GM12878 (cell line): ENCODE data around the gene C3orf22.

Experiments used
- CHD1 ChIP-seq: IDR thresholded peaks from 2 replicates; pipeline ENCODE4 v1.6.1; 2012; ENCODE audit warnings: low read depth, low read length, improper control_type of control experiment
- CTCF ChIP-seq, 3 experiments: IDR thresholded peaks in 2 of 3; conservative IDR thresholded peaks in 1 of 3; 2 replicates each; pipeline ENCODE4 v1.5.1; 2011; ENCODE audit warnings: low read depth in 3 of 3, low read length in 3 of 3, mild to moderate bottlenecking in 3 of 3, control low read depth in 2 of 3, moderate library complexity in 2 of 3, inconsistent platforms in 1 of 3, mixed read lengths in 1 of 3; ENCODE audit not compliant: control insufficient read depth in 2 of 3, insufficient read depth in 1 of 3; ENCODE audit errors: extremely low read depth in 1 of 3
- EP300 ChIP-seq, 2 experiments: fragments of 150-350 bp in 1 of 2; IDR thresholded peaks; 2 replicates each; pipeline ENCODE4 v1.6.1; 2011 to 2012; ENCODE audit warnings: low read depth in 2 of 2, low read length in 2 of 2, borderline replicate concordance in 1 of 2, improper control_type of control experiment in 1 of 2, inconsistent platforms in 1 of 2; ENCODE audit not compliant: control insufficient read depth in 1 of 2
- EZH2 ChIP-seq: IDR thresholded peaks from 2 replicates; pipeline ENCODE4 v1.6.1; 2012; ENCODE audit warnings: low read depth, mild to moderate bottlenecking, control low read depth, inconsistent platforms, low read length, borderline replicate concordance; ENCODE audit not compliant: control insufficient read depth
- GABPA ChIP-seq: IDR thresholded peaks from 2 replicates; pipeline ENCODE4 v1.6.1; 2014; ENCODE audit warnings: antibody characterized with exemption, low read depth, mild to moderate bottlenecking, inconsistent platforms
- MAX ChIP-seq: IDR thresholded peaks from 2 replicates; pipeline ENCODE4 v1.6.1; 2012; ENCODE audit warnings: low read depth, low read length, improper control_type of control experiment
- MTA3 ChIP-seq: IDR thresholded peaks from 2 replicates; pipeline ENCODE4 v1.6.1; 2012; ENCODE audit warnings: low read length, inconsistent platforms, borderline replicate concordance
- MXI1 ChIP-seq: fragments of 150-350 bp; IDR thresholded peaks from 2 replicates; pipeline ENCODE4 v1.6.1; 2011; ENCODE audit warnings: low read depth, mild to moderate bottlenecking, inconsistent platforms, low read length, improper control_type of control experiment
- POLR2AphosphoS2 ChIP-seq: IDR thresholded peaks from 2 replicates; pipeline ENCODE4 v1.6.1; 2011; ENCODE audit warnings: low read depth, mild to moderate bottlenecking, low read length, improper control_type of control experiment, moderate library complexity
- POLR2AphosphoS5 ChIP-seq: IDR thresholded peaks from 2 replicates; pipeline ENCODE4 v1.6.1; 2011; ENCODE audit warnings: mild to moderate bottlenecking, low read length, inconsistent platforms
- REST ChIP-seq: IDR thresholded peaks from 2 replicates; pipeline ENCODE4 v1.6.1; 2012; ENCODE audit warnings: mild to moderate bottlenecking, low read depth, low read length
- SIX5 ChIP-seq: IDR thresholded peaks from 2 replicates; pipeline ENCODE4 v1.6.1; 2011; ENCODE audit warnings: mild to moderate bottlenecking, low read depth, low read length, moderate library complexity; ENCODE audit not compliant: severe bottlenecking
- SUPT20H ChIP-seq: IDR thresholded peaks from 2 replicates; pipeline ENCODE4 v1.6.1; 2011; ENCODE audit warnings: low read depth, mild to moderate bottlenecking, low read length, moderate library complexity, borderline replicate concordance; ENCODE audit not compliant: control insufficient read depth

- TF ChIP-seq MXI1 = no peak
- TF ChIP-seq SUPT20H = no peak
- TF ChIP-seq GABPA = no peak
- TF ChIP-seq SIX5 = no peak
- TF ChIP-seq MAX = no peak
- no peak for TF ChIP-seq EZH2
- TF ChIP-seq POLR2AphosphoS2 = no peak
- no peak for TF ChIP-seq CHD1
- no peak for TF ChIP-seq EP300 (IDR thresholded peaks at IDR 0.05; ENCODE audit: borderline replicate concordance in 1 of 2, control insufficient read depth in 1 of 2, low read depth in 2 of 2, low read length in 2 of 2)
- no peak for TF ChIP-seq CTCF (IDR thresholded peaks at IDR 0.05 in 2 of 3, conservative IDR thresholded peaks at IDR 0.05 in 1 of 3; ENCODE audit: control insufficient read depth in 2 of 3, extremely low read depth in 1 of 3, insufficient read depth in 1 of 3, low read depth in 3 of 3, low read length in 3 of 3)
- no peak for TF ChIP-seq MTA3
- no peak for TF ChIP-seq POLR2AphosphoS5
- no peak for TF ChIP-seq REST
These were observed 1.4 kb downstream of the C3orf22 start for GRCh38 chr3:126557415-126557745.
